NCI-H2196 treated with DMSO at 0.1 percent for 48 hours (cell line): Measurements from ENCODE around the gene SCIMP.
"Not testable (repeated sequence)": the region's sequence is repeated elsewhere in the genome, so short reads cannot be mapped to it uniquely, and the experiment has no call there.

Experiments
- DNase-seq: peaks from one replicate; lab custom pipeline; 2025; ENCODE audit not compliant: unreplicated experiment; lab: John Stamatoyannopoulos, UW

Gene SCIMP

DNA sequence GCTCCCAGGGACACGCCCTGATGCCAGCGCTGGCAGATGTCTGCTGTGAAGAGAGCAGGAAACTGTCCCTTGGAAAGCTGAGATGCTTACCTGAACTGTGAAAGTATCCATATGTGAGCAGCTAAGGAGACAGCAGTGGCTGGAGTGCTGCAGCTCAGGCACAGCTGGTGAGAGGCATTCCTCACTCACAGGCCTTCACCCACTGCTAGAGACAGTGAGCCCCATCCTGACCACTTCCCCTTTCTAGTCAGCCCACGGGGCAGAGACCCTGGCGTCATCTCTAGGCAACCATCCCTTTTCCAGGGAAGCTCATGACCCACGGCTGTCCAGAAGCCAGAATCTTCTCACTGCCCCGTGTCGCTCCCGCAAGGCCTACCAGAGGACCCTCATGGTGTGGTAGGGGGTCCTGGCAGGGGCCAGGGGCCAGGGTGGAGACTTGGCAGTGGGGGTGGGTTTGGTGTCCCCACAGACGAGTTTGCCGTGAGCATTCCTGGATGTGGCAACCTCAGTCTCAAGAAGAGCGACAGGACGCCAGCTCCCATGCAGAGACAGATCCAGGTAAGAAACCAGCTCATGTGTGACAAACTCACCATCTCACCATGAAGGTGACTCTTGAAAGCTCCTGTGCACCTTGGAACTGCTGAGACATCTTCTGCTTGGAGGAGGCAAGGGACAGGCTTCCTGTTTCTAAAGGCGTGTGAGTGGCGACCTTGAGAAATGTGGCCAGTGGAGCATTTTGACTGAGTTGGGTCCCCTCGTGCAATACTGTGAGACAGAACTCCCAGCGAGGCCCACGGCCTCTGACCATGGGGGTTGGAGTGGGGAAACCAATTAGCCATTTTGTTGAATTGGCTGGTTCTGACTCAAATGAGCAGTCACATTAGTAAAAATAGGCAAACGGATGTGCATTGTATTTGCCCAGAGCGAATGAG lies at the start of gene SCIMP:
TSS of gene SCIMP (minus strand) at position 216 of the 932 bp plus-strand sequence. CDS start at position 111, 105 bp downstream.
- DNase-seq, result no peak

GRCh38 chr17:5283571-5284315 lies 49.1 kb upstream of the SCIMP start:
- DNase-seq, result no peak

GRCh38 chr17:5282642-5283217 lies 48.1 kb upstream of the SCIMP start:
- no peak for DNase-seq

DNA sequence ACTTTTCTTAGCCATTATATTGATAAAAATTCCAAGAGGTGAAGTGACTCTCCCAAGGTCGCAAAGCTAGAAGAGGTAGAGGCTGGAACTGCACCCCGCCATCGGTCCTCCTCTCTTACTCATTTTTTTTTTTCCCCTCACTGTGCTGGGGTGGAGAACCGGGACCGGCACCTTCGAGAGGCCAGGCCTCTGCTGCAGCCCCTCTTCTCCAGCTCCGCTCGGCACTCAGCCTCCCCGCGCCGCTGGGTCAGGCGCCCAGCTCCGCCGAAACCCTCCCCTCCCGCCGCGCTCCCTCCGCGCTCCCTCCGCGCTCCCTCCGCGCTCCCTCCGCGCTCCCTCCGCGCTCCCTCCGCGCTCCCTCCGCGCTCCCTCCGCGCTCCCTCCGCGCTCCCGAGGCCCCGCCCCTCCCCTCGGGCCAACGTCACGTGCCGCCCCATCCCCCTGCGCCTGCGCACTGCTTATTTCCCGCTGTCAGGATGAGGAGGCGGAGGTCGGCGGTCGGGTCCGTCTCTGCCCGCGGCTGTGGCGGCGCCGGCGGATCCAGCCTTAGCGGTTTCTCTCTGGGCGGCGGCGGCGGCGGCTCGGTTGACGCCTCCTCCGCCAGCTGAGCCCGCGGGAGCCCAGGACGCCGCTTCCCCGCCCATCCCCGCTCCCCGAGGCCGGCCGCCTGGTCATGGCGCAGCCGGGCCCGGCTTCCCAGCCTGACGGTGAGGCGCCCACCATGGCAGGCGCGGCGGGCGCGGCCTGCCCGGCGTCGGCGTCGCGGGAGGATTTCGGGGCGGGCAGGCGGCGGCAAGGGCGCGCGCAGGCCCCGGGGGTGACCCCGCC lies 47.4 kb upstream of the SCIMP start, which contains the start of gene RABEP1:
TSS of gene RABEP1 (plus strand) at position 471 of the 828 bp plus-strand sequence. CDS start at position 674, 203 bp downstream.
- peak; percentile 57 for DNase-seq

GRCh38 chr17:5272322-5272721 lies 37.7 kb upstream of the SCIMP start:
- no peak for DNase-seq

DNA sequence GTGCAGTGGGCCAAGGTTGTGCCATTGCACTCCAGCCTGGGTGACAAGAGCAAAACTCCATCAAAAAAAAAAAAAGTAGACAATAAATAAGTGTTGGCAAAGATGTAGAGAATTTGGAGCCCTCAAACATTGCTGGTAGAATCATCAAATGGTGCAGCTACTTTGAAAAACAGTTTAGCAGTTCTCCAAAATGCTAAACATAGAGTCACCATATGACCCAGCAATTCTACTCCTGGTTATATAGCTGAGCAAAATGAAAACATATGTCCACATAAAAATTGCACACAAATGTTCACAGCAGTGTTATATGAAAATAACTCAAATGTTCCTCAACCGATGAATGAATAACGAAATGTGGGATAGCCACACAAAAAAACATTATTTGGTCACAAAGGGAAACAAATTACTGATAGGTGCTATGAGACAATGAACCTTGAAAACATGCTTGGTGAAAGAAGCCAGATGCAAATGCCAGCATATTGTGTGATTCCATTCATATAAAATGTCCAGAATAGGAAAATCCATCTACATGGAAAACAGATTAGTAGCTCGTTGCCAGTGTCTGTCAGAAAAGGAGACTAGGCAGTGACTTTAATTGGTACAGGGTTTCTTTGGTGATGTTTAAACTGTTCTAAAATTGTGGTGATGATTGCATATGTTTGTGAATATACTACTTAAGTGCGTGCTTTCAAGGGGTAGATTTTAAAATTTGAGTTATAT lies 34.7 kb upstream of the SCIMP start:
- no peak for DNase-seq

- no peak for DNase-seq
Measured at GRCh38 chr17:5264893-5265292, 30.2 kb upstream of the SCIMP start.

GRCh38 chr17:5263441-5263840 lies 28.8 kb upstream of the SCIMP start:
- DNase-seq, result no peak

DNA sequence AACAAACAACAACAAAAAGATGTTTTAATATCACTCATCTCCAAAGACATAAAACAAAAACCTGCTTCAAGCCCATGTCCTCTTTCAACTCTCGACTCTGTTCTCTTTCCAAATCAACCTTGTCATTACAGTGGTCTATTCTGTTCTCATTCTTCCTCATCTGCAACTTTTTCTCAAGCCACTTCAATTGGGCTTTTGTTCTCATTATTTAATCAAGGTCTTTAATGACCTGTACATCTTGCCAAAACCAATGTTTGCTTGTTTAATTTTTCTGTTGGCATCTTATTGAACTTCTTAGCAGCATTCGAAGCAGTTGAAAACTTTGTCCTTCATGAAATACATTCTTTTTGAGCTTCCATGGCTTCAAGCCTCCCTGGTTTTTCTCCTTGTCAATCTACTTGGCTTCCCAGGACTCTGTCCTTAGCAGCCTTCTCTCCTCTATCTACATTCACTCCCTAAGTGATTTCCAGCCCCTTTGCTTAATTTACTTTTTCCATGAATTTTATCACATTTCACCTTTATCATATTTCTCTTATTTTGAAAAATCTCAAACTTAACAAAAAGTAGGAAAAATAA lies 27.8 kb upstream of the SCIMP start:
- DNase-seq, result no peak

DNA sequence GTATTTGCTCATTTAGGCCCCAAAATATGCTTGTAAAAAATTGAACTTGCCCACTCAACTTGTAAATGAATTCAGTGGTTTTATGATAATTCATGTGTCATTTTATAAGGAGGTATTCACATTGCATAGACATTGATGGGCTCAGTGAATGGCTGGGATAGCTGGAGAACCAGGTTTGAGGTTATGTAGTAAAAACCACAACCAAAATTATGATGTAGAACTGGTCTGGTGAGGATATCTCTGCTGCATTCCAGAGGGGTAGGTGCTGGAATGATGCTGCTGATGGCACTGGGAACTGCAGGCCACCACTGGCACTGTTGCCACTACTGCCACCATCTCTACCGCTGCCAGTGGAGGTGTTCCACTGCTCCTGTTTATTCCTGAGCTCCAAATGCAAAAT lies 25.9 kb upstream of the SCIMP start:
- DNase-seq, result no peak

DNA sequence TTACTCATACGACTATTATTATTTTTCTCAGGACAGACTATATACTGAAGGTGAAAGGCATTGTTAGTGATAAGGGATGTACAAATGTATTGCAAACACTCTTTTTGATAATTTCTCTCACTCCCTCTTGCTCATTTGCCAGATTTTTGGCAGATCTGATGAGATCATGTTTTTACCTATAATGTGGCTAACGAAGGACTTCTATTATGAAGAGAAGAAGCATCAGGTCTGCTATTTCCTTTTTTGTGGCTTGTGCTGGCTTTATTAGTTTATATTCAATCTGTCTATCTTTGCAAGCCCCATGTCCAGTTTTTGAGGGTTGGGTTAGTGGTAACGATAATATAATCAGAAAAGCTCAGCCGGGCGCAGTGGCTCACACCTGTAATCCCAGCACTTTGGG lies 22.5 kb upstream of the SCIMP start:
- DNase-seq, result no peak

GRCh38 chr17:5254903-5255521 lies 20.4 kb upstream of the SCIMP start:
- no peak for DNase-seq

- no peak for DNase-seq
Measured at GRCh38 chr17:5254414-5254813, 19.8 kb upstream of the SCIMP start.

DNA sequence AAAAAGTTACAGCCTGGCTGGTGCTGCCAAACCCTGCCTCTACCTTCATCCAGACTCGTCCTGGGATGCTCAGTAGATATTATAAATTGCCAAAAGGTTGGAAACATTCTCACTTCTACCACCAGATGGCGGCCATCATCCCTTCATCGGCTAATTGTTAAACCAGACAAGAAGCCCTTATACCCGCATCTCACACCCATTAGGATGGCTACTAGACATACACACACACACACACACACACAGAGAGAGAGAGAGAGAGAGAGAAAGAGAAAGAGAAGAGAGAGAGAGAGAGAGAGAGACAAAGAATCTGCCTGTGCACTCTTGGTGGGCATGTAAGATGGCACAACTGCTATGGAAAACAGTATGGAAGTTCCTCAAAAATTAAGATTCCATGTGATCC lies 15.0 kb upstream of the SCIMP start:
- peak; percentile 28 for DNase-seq

DNA sequence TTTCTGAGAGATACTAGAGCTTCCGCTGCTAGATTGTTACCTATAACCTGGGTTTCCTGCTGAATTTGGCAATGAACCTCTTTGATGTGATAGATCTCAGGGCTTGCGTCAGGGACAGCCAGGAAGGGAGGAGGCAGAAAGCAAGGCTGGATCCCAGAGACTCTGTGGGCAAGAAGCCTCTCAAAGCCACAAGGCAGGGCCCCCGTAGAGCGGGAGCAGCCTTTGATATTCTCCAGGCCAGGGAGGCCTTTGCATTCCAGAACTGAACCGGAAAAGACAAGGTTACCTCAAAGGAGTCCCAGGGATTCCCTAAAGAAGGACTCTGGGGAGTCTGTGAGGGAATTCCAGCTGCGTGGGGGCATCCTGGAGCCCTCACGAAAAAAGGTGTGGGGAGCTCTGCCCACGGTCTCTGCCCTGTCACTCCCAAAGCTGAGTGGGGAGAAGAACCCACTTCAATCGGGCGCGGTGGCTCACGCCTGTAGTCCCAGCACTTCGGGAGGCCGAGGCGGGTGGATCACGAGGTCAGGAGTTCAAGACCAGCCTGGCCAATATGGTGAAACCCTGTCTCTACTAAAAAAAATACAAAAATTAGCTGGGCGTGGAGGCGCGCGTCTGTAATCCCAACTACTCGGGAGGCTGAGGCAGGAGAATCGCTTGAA lies 14.3 kb upstream of the SCIMP start:
- DNase-seq, result no peak

DNA sequence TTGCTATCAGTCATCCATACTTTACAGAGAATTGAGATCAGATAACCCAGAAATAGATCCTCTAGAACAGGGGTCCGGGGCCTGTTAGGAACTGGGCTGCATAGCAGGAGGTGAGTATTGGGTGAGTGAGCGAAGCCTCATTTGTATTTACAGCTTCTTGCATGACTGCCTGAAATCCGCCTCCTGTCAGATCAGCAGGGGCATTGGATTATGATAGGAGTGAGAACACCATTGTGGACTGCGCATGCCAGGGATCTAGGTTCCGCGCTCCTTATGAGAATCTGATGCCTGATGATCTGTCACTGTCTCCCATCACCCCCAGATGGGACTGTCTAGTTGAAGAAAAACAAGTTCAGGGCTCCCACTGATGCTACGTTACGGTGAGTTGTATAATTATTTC lies 13.0 kb upstream of the SCIMP start:
- DNase-seq, result no peak

DNA sequence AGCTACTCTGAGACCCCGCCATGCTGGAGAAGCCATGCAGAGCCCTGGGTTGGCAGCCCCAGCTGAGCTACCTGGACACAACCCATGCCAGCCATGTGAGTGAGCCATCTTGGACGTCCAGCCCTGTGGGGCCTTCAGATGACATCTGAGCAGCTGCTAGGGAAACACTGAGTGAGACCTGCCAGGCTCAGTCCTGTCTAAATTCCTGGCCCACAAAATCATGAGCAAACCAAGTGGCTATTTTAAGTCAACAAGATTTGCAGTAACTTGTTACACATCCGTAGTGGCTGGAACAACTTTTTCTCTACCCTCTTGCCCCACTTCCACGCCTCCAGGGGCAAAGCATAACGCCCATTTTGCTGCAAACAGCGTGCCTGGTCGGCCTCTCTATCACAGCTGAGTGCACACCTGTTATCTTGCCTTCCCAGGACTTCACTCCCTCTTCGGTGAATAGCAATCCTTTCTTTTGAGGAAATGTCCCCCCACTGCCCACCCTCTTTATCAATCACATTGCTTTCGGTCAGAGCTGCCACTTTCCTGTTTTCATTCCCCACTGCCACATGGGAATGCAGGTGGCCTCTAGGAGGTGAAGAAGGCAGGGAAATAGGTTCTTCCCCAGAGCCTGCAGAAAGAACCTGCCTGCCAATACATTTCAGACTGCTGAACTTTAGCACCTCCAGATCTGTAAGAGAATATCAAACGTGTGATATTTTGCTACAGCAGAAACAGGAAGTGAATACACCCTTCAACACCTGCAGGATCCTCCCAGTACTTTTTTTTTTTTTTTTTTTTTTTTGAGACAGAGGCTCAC lies 7.4 kb upstream of the SCIMP start:
- DNase-seq, result no peak

DNA sequence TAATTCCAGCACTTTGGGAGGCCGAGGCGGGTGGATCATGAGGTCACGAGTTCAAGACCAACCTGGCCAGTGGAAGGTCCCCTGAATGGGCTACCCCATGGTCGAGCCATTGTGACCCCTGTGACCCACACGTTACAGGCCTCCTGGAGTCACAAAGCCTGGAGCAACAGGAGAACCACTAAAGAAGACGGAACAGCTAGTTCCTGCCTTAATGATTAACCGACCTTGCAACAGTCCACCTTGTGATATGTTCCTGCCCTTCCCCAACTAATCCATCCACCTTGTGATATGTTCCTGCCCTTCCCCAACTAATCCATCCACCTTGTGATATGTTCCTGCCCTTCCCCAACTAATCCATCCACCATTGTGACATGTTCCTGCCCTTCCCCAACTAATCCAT lies 5.1 kb upstream of the SCIMP start:
- not testable (repeated sequence) for DNase-seq
